Femur (tissue), 1 donor: Measurements from ENCODE around the gene DAPK1.

Experiments
- DNase-seq: peaks from one replicate; pipeline ENCODE4 v3.0.0-alpha.2; 2017

DAPK1 gene

GRCh38 chr9:87595610-87596009 is 97.9 kb downstream of the DAPK1 start:
- peak; percentile 62 for DNase-seq

GRCh38 chr9:87596862-87597261 is 99.2 kb downstream of the DAPK1 start:
- peak; percentile 53 for DNase-seq

GRCh38 chr9:87597710-87598443 is 100.2 kb downstream of the DAPK1 start:
- no peak for DNase-seq

- peak; percentile 76 for DNase-seq
Observed at GRCh38 chr9:87599901-87600610, 102.4 kb downstream of the DAPK1 start.

GRCh38 chr9:87601176-87601575 is 103.5 kb downstream of the DAPK1 start:
- no peak for DNase-seq

- no peak for DNase-seq
Observed at GRCh38 chr9:87601595-87601994, 103.9 kb downstream of the DAPK1 start.

GRCh38 chr9:87602933-87603643 is 105.4 kb downstream of the DAPK1 start:
- no peak for DNase-seq

GRCh38 chr9:87603854-87604490 is 106.3 kb downstream of the DAPK1 start:
- DNase-seq, result no peak

- DNase-seq, result no peak
Observed at GRCh38 chr9:87604886-87605588, 107.4 kb downstream of the DAPK1 start.

GRCh38 chr9:87605676-87606075 is 108.0 kb downstream of the DAPK1 start:
- no peak for DNase-seq

GRCh38 chr9:87606841-87607521 is 109.3 kb downstream of the DAPK1 start:
- DNase-seq, result no peak

GRCh38 chr9:87607859-87608258 is 110.2 kb downstream of the DAPK1 start:
- DNase-seq, result no peak

GRCh38 chr9:87609002-87609401 is 111.3 kb downstream of the DAPK1 start:
- no peak for DNase-seq

- no peak for DNase-seq
Observed at GRCh38 chr9:87609486-87609885, 111.8 kb downstream of the DAPK1 start.

GRCh38 chr9:87610200-87611155 is 112.8 kb downstream of the DAPK1 start:
- no peak for DNase-seq

GRCh38 chr9:87611776-87612175 is 114.1 kb downstream of the DAPK1 start:
- DNase-seq, result no peak

- no peak for DNase-seq
Observed at GRCh38 chr9:87612536-87612935, 114.9 kb downstream of the DAPK1 start.

GRCh38 chr9:87613265-87614111 is 115.8 kb downstream of the DAPK1 start:
- no peak for DNase-seq

GRCh38 chr9:87614397-87614796 is 116.7 kb downstream of the DAPK1 start:
- DNase-seq, result no peak

- peak; percentile 3 for DNase-seq
Observed at GRCh38 chr9:87615136-87615535, 117.5 kb downstream of the DAPK1 start.
